ENCODE measurements around the gene GALR3. TPM values are rescaled to one million over a fixed set of nuclear protein-coding genes. Genes with fewer than 3 reads are reported as not detected.

The GALR3 gene
- polyA plus RNA-seq, 6 donors from 2014 or later, result not detected

DNA sequence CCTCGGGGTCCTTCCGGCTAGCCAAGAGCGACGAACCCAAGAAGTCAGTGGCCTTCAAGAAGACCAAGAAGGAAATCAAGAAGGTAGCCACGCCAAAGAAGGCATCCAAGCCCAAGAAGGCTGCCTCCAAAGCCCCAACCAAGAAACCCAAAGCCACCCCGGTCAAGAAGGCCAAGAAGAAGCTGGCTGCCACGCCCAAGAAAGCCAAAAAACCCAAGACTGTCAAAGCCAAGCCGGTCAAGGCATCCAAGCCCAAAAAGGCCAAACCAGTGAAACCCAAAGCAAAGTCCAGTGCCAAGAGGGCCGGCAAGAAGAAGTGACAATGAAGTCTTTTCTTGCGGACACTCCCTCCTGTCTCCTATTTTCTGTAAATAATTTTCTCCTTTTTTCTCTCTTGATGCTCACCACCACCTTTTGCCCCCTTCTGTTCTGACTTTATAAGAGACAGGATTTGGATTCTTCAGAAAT is 17.3 kb upstream of the GALR3 start:
- H3K27me3 Mint-ChIP-seq, result peaks cover 46 to 85% (median 49%) of the 10 kb centered on the region in 3 donors
- DNase-seq (no peak), ATAC-seq (ENCODE audit: low read depth in 2 of 2) (no peak)
- no peak overlapping the region for H3K27ac Mint-ChIP-seq
- H3K36me3 Mint-ChIP-seq, result no peaks in the 10 kb centered on the region
- H3K9me3 Mint-ChIP-seq, result peaks cover 0 to 3% (median 0%) of the 10 kb centered on the region in 7 donors
- peak overlapping the region; percentile 54 to 92 (median 74) for H3K4me3 Mint-ChIP-seq
- H3K4me1 Mint-ChIP-seq, result peaks cover 26 to 49% (median 47%) of the 10 kb centered on the region in 3 donors

DNA sequence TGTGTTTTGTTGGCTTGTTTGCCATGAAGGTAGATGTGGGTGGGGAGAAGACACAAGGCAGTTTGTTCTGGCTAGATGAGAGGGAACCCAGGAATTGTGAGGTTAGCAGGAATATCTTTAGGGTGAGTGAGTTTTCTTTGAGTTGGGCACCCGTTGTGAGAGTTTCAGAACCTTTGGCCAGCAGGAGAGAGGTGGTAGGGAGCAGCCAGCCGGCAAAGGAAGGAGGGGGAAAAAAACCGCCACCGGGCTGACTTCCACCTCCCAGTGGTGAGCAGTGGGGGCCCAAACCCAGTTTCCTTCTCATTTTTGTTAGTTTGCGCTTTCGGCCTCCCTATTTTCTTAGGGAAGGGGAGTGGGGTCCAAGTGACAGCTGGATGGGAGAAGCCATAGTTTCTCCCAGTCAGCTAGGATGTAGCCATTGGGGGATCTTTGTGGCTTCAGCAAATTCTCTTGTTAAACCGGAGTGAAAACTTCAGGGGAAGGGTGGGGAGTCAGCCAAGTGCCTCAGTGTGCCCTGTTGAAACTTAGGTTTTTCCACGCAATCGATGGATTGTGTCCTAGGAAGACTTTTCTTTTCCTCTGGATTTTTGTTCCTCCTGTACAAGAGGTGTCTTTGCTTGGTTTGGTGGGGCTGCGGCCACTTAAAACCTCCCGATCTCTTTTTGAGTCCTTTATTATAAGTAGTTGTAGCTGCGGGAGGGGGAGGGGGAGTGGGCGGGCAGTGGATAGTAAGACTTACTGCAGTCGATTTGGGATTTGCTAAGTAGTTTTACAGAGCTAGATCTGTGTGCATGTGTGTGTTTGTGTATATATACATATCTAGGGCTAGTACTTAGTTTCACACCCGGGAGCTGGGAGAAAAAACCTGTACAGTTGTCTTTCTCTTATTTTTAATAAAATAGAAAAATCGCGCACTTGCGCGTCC is 16.5 kb upstream of the GALR3 start:
- peak overlapping the region in 1 of 6 donors; percentile 37 for H3K27ac Mint-ChIP-seq
- H3K36me3 Mint-ChIP-seq, result no peaks in the 10 kb centered on the region
- peaks cover 46 to 79% (median 49%) of the 10 kb centered on the region in 3 donors for H3K27me3 Mint-ChIP-seq
- peaks cover 26 to 49% (median 47%) of the 10 kb centered on the region in 3 donors for H3K4me1 Mint-ChIP-seq
- H3K9me3 Mint-ChIP-seq, result peaks cover 0 to 3% (median 0%) of the 10 kb centered on the region in 7 donors
- ATAC-seq (ENCODE audit: low read depth in 2 of 2), result no peak
- DNase-seq, result no peak
- peak overlapping the region; percentile 60 to 92 (median 74) for H3K4me3 Mint-ChIP-seq

DNA sequence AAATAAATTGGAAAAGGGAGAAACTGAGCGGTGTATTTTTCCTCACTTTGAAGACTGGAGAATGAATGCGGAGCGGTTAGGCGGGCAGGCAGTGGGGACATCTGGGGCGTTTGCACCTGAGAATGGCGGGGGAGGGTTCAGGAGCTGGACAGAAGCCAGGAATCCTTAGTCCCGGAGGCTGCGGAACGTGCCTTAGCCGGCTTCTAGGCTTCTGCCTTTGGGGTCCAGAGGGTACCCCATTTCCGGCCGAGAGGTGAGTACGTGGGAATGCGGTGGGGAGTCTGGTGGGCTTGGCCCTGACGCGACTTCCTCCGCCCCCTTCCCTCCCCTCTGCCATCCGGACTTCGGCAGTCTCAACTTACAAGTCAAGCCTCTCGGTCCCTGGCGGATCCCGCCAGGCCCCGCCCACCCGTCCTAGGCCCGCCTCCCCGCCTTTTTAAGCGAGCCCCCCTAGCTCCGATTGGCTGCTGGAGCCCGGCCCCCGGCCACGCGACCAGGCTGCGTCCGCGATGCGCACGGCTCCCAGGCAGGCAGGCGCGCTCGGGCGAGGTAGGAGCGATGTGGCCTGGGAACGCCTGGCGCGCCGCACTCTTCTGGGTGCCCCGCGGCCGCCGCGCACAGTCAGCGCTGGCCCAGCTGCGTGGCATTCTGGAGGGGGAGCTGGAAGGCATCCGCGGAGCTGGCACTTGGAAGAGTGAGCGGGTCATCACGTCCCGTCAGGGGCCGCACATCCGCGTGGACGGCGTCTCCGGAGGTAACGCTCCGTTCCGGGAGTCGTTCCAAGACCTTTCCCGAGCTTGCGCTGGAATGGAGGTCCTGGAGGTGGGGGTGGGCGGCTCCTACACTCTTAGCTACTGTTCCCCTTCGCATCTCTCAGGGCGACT is 15.5 kb upstream of the GALR3 start, which contains the start of gene GCAT:
Gene GCAT, plus strand, starts transcription at position 525 of the 884 bp plus-strand sequence. Its CDS starts 34 bp downstream, at position 559.
- Mint-ChIP-seq H3K27ac (peak within 1 kb of the TSS in 1 of 6 donors; percentile 37), H3K4me3 (peak within 1 kb of the TSS; percentile 72 to 92 (median 78)), H3K9me3 (peaks cover 0 to 3% (median 0%) of the 10 kb centered on the region in 7 donors), H3K27me3 (peaks cover 45 to 86% (median 49%) of the 10 kb centered on the region in 3 donors), H3K36me3 (no peaks in the 10 kb centered on the region), H3K4me1 (peaks cover 26 to 45% (median 44%) of the 10 kb centered on the region in 3 donors)
- DNase-seq, result peak; percentile 68
- peak; percentile 82 for ATAC-seq (ENCODE audit: low read depth in 2 of 2)

DNA sequence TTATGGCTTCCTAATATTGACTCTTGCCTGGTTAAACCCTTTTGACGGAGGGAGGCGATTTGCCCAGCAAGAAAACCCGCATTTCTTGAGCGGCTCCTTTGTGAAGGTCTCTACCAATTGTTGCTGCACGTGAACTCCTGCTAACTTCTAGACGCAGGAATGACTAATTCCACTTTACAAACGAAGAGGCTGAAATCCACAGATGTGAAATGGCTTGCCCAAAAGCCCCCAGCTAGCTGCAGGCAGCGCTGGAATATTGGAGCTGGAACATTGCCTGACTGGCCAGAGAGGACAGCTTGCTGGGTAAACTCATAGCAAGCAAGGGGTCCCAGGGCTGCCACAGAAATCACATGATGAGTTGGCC is 14.9 kb upstream of the GALR3 start:
- no peaks in the 10 kb centered on the region for H3K36me3 Mint-ChIP-seq
- peak overlapping the region; percentile 72 to 92 (median 78) for H3K4me3 Mint-ChIP-seq
- H3K9me3 Mint-ChIP-seq, result peaks cover 0 to 3% (median 0%) of the 10 kb centered on the region in 7 donors
- peaks cover 39 to 86% (median 45%) of the 10 kb centered on the region in 3 donors for H3K27me3 Mint-ChIP-seq
- H3K4me1 Mint-ChIP-seq, result peaks cover 20 to 39% (median 38%) of the 10 kb centered on the region in 3 donors
- DNase-seq (no peak), ATAC-seq (ENCODE audit: low read depth in 2 of 2) (no peak)
- no peak overlapping the region for H3K27ac Mint-ChIP-seq

DNA sequence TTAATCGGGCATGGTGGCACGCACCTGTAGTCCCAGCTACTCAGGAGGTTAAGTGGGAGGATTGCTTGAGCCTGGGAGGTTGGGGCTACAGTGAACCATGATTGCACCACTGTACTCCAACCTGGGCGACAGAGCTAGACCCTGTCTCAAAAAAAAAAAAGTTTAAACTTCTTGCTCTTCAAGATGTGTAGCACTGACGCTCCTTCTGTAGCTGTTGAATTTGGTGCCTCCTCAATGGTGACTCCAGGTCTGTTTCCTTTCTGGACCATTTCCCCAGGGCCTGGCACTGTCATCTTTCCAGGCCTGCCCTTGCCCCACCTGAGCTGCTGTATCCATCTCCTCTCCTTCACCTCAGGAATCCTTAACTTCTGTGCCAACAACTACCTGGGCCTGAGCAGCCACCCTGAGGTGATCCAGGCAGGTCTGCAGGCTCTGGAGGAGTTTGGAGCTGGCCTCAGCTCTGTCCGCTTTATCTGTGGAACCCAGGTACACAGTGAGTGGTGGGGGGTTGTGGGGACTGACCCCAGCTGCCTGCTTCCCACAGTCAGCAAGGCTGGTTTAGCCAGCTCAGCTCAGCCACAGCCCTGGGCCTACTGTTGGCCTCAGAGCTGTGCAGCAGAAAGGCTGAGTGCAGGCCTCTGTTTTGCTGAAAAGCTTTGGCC is 13.4 kb upstream of the GALR3 start:
- no peak for ATAC-seq (ENCODE audit: low read depth in 2 of 2)
- peaks cover 30 to 80% (median 33%) of the 10 kb centered on the region in 3 donors for H3K27me3 Mint-ChIP-seq
- peaks cover 11 to 29% (median 25%) of the 10 kb centered on the region in 3 donors for H3K4me1 Mint-ChIP-seq
- no peak overlapping the region for H3K27ac Mint-ChIP-seq
- no peaks in the 10 kb centered on the region for H3K36me3 Mint-ChIP-seq
- peaks cover 0 to 3% (median 0%) of the 10 kb centered on the region in 7 donors for H3K9me3 Mint-ChIP-seq
- no peak for DNase-seq
- H3K4me3 Mint-ChIP-seq, result peak overlapping the region in 1 of 8 donors; percentile 12

DNA sequence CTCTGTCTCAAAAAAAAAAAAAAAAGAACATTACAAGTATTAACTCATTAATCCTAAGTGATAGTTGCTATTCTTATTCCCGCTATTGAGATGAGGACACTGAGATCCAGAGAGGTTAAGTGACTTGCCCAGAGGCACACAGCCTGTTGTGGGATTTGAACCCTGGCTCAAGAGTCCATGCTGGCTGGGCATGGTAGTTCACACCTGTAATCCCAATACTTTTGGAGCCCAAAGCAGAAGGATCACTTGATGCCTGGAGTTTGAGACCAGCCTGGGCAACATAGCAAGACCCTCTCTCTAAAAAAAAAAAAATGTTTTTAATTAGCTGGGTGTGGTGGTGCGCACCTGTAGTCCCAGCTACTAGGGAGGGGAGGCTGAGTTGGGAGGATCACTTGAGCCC is 11.3 kb upstream of the GALR3 start:
- H3K4me1 Mint-ChIP-seq, result peaks cover 4 to 17% (median 11%) of the 10 kb centered on the region in 3 donors
- H3K9me3 Mint-ChIP-seq, result no peaks in the 10 kb centered on the region
- peaks cover 15 to 74% (median 27%) of the 10 kb centered on the region in 3 donors for H3K27me3 Mint-ChIP-seq
- ATAC-seq (ENCODE audit: low read depth in 2 of 2), result no peak
- no peak overlapping the region for H3K27ac Mint-ChIP-seq
- no peak for DNase-seq
- peak overlapping the region in 1 of 8 donors; percentile 9 for H3K4me3 Mint-ChIP-seq
- no peaks in the 10 kb centered on the region for H3K36me3 Mint-ChIP-seq

DNA sequence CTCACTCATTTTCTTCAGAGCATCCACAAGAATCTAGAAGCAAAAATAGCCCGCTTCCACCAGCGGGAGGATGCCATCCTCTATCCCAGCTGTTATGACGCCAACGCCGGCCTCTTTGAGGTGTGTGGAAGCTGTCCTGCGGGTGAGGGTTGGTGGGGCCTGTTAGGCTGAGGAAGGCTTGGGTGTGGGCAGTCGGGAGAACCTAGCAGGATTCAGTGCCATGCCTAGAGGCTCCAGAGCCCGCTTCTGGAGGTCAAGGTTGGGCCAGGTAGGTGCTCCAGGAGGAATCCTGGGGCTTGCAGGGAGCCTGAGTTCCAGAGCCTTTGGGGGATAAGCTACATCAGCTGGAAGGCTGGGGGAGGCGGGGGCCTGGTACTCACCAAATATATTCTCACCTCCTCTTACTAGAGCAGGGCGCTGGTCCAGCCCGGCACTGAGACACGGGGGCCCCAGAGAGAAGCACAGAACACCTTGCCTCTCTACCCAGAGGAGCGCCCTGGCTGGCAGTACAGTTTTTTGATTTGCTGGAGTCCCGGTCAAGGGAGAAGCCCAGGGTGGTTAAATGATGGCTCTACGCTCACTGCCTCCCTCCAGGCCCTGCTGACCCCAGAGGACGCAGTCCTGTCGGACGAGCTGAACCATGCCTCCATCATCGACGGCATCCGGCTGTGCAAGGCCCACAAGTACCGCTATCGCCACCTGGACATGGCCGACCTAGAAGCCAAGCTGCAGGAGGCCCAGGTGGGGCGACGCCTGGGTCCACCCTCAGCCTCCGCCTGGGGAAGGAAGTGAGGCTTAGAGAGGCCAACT is 10.1 kb upstream of the GALR3 start:
- Mint-ChIP-seq H3K9me3 (no peaks in the 10 kb centered on the region), H3K4me3 (no peak overlapping the region), H3K27ac (peak overlapping the region in 1 of 6 donors; percentile 37), H3K27me3 (peaks cover 11 to 69% (median 24%) of the 10 kb centered on the region in 3 donors), H3K4me1 (peaks cover 7 to 14% (median 13%) of the 10 kb centered on the region in 3 donors), H3K36me3 (no peaks in the 10 kb centered on the region)
- ATAC-seq (ENCODE audit: low read depth in 2 of 2) (no peak), DNase-seq (no peak)

DNA sequence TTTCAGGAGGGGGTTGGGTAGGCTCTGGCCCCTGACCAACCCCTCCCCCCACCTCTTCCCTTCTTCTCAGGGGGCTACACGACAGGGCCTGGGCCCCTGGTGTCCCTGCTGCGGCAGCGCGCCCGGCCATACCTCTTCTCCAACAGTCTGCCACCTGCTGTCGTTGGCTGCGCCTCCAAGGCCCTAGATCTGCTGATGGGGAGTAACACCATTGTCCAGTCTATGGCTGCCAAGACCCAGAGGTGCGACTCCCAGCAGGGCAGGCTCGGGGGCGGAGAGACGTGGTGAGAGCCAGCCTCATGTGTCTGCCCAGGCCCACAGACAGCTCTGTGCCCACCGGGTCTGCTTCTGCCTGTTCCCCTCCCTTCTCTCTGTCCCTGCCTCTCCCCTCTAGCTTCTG is 7.6 kb upstream of the GALR3 start:
- peaks cover 7 to 18% (median 15%) of the 10 kb centered on the region in 3 donors for H3K4me1 Mint-ChIP-seq
- H3K9me3 Mint-ChIP-seq, result no peaks in the 10 kb centered on the region
- no peaks in the 10 kb centered on the region for H3K36me3 Mint-ChIP-seq
- H3K4me3 Mint-ChIP-seq, result peak overlapping the region in 1 of 8 donors; percentile 21
- no peak for ATAC-seq (ENCODE audit: low read depth in 2 of 2)
- peaks cover 7 to 66% (median 21%) of the 10 kb centered on the region in 3 donors for H3K27me3 Mint-ChIP-seq
- no peak for DNase-seq
- H3K27ac Mint-ChIP-seq, result no peak overlapping the region

DNA sequence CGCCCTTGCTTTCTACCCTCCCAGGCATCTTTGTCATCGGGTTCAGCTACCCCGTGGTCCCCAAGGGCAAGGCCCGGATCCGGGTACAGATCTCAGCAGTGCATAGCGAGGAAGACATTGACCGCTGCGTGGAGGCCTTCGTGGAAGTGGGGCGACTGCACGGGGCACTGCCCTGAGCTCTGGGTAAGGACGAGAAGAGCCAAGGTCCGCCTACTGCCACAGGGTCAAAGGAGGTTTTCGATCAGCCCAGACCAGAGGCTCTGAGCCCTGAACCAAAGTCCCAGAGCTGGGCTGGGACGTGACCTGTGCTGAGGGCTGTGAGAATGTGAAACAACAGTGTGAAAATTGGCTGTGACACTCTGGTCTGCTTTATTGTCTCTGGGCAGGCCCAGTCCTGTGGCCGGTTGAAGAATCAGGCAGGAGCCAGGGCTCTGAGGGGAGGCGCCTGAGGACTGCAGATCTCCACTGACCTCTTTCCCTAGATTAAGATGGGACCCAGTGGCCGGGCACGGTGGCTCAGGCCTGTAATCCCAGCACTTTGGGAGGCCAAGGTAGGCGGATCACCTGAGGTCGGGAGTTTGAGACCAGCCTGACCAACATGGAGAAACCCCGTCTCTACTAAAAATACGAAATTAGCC is 6.5 kb upstream of the GALR3 start:
- Mint-ChIP-seq H3K4me3 (no peak overlapping the region), H3K4me1 (peaks cover 7 to 18% (median 16%) of the 10 kb centered on the region in 3 donors), H3K27ac (no peak overlapping the region), H3K36me3 (no peaks in the 10 kb centered on the region), H3K27me3 (peaks cover 7 to 73% (median 25%) of the 10 kb centered on the region in 3 donors), H3K9me3 (no peaks in the 10 kb centered on the region)
- ATAC-seq (ENCODE audit: low read depth in 2 of 2) (no peak), DNase-seq (no peak)

DNA sequence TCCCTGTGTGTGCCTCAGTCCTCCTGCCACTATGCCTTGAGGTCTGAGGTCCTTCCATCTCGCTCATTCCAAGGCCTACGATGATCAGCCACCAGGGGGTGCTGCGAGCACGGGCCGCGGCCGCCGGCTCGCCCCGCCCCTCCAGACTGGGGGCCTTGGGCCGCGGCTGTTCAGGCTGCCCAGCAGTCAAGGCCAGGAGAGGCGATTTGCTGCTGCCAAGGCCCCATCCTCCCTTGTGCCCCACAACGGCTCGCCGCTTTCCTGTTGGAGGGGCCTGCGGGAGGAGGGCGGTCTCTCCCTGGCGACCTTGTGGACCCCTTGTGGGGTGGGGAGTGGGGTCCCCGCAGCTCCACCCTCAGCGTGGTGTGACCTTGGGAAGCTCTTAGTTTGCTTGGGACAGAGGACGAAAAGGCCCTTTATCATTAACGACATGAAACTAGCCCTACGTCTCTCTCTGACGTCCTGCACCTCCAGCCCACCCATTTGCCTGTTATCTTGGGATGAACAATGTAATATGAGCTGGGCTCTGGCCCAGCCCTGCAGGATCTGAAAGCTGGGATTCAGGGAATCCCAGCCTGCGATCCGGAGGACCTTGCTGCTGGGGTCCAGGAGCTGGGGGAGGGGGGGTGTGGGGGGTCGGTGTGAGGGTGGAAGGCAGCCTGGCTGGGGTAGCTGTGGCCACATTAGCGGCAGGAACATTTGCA is 5.3 kb upstream of the GALR3 start:
- H3K4me1 Mint-ChIP-seq, result peaks cover 7 to 18% (median 16%) of the 10 kb centered on the region in 3 donors
- no peaks in the 10 kb centered on the region for H3K36me3 Mint-ChIP-seq
- H3K27me3 Mint-ChIP-seq, result peaks cover 10 to 73% (median 29%) of the 10 kb centered on the region in 3 donors
- DNase-seq (peak; percentile 74), ATAC-seq (ENCODE audit: low read depth in 2 of 2) (peak; percentile 77 to 81)
- no peak overlapping the region for H3K27ac Mint-ChIP-seq
- no peaks in the 10 kb centered on the region for H3K9me3 Mint-ChIP-seq
- H3K4me3 Mint-ChIP-seq, result peak overlapping the region; percentile 13 to 77 (median 66)

DNA sequence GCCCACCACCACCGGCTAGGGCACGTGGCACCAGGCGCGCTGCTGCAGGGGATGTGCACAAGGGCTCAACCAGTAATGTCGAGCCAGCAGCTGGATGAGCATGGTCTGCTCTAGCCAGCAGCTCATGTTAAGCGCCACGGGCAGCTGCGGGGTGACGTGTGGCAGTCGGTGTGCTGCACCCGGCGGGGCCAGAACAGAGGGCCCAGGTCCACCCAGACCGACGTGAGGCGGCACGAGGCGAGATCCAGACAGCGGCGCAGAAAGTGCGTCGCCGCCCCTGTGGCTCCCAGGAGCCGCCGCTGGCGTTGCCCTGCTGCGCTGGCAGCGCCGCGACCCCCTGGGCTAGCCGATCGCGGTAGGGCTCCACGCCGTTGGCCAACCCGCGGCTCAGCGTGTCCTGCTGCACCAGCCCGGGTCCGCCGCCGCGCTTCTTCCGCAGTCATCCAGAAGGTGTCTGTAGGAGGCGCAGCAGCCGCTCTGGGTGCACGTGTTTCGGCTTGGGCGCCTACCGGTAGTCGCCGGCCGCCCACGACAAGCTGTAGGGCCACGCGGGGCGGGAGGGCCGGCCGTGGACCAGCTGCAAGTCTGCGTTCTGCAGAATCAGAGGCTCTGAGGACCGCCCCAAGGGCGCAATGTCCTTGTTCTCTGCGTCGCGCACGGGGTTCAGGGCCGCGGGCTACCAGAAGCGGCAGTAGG is 4.6 kb upstream of the GALR3 start:
- Mint-ChIP-seq H3K9me3 (no peaks in the 10 kb centered on the region), H3K36me3 (no peaks in the 10 kb centered on the region), H3K27ac (no peak overlapping the region), H3K27me3 (peaks cover 13 to 73% (median 36%) of the 10 kb centered on the region in 3 donors), H3K4me1 (peaks cover 7 to 18% (median 16%) of the 10 kb centered on the region in 3 donors), H3K4me3 (peak overlapping the region; percentile 34 to 80 (median 74))
- peak; percentile 59 for DNase-seq
- ATAC-seq (ENCODE audit: low read depth in 2 of 2), result peak; percentile 74 to 78

Measured in naive B cell (primary cell).